Measurements from ENCODE around the gene TMEM151B.
"Not testable (repeated sequence)": the region's sequence is repeated elsewhere in the genome, so short reads cannot be mapped to it uniquely, and the experiment has no call there.

The TMEM151B gene

DNA sequence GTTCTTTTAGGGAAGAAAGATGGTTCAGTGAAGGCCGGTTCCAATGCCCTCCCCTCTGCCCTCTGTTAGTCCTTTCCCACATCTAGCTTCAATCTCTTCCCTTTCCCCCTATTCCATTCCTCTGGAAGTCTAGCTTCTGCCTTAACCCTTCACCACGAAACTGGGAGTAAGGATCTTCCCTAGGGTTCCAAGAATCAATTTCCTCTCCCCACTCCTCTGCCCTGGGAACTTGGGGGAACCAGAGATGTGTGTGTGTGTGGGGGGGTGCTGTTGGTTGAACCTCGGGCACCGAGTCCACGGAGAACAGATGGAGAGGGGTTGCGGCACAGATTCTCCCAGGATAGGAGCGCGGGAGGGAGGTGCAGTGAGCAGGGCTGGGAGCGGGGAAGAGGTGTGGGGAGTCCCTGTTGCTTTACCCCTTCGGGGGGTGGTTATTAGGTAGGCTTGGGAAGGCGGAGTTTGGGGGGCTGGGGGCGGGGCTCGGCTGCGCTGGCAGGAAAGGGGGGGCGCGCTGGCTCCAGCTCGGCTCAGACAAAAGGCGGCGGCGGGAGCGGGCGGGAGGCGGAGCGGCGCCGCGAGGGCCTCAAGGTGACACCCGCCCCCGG lies at the start of gene TMEM151B:
TMEM151B (plus strand) TSS at position 530 of the 605 bp plus-strand sequence. CDS start 293 bp downstream, outside the sequence.
- DNase-seq = no peak

DNA sequence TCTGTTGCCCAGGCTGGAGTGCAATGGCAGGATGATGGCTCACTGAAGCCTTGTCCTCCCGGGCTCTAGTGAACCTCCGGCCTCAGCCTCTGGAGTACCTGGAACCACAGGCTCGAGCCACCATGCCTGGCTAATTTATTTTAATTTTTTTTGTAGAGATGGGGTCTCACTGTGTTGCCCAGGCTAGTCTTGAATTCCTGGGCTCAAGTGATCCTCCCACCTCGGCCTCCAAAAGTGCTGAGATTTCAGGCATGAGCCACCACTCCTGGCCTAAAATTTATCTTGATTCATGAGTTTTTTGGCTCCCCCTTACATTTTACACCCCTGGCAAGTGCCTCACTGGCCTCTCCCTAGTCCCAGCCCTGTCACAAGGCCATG lies 49.3 kb upstream of the TMEM151B start:
- no peak for DNase-seq

DNA sequence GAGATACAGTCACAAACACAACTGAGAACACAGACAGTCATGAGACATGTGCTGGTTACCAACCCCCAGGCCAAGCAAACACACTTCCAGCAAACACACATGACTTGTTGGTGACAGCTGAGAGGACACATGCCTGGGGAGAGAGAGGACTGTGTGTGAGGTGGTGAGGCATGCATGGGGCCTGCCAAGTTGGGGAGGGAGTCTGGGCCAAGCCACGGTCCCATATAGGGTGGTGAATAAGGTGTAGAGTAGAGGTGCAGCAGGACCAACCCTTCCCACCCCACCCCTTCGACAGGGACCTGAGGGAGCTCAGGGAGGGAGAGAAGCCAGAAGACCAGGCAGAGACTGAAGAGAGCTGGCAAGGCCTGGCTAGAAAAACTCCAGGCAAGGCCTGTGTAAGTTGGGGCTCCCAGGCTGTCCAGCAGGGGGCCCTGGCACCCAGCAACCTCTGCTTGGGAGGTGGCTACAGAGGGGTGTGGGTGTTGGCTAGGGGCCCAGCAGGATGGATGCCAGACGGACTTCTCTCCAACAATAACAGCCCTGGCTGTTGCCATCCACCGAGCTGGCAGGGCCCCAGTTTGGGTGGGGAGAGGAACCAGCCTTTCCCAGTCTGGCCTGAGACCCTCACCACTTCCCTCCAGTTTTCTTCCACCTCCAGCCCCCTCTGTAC lies 48.8 kb upstream of the TMEM151B start:
- DNase-seq = peak; percentile 81

- no peak for DNase-seq
Measured at GRCh38 chr6:44221961-44222335, 48.3 kb upstream of the TMEM151B start.

DNA sequence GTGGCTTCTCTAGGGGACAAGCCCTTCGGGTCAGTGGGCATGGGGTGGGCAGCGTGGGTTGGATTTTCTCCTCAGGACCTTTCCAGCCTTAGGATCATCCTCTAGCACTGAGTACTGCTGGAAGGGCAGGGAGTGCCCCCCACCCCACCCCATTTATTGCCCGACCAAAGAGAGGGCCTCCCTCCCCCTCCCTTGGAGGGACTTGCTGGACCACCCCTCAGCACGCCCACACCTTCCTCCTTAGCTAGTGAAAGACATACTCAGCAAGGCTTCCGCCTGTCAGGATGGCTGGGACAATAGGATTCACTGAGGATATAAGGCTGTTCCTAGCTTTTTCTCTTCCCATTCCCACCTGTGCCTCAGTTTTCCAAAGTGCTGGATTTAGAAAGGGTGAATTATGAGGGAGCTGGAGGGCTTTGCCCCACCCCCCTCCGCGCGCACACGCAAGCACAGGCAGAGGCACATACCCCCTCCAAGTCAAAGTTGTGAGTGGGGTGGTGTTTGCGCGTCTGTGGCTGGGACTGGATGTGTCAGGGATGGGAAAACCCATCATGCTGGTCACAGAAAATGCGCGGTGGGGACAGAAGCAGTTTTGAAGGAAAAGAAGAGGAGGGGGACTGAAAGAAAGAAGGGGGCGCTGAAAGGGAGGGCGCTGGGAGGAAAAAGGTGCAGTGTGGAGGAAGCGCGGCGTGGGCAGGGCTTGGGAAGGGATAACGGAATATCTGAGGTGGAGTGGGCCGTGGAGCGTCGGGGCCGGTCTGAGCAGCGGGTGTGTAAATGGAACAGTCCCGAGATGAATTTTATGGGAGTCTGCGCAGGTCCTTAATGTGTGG lies 47.5 kb upstream of the TMEM151B start:
- no peak for DNase-seq

DNA sequence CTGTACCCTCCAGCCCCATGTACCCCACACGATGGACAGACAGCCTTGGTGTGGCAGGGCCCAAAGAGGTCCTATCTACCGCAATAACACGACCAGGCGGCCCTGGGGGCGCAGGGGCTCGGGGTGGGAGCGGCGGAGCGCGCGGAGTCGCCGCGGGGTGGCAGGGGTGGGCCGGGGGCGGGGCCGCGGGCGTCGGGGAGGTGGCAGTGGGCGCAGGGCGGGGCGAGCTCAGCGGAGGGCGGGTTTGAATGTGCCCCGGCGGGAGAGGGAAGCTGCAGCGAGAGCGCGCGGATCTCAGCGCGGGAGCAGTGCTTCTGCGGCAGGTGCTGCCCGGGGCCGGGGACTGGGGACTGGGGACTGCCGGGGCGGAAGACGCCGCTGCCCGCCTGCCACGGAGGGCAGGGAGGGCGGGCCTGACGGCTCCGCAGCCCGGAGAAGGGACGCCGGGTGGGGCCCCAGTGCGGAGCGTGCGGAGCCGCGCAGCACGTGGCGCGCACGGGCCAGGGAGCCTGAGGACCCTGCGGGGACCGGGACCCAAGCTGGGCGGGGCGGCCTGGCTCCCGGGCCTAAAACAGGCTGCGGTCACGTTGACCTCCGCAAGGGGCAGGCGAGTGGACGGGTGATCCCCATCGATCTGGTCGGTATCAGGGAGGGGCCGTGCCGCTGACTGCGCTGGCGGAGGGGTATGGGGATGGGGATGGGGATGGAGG lies 46.8 kb upstream of the TMEM151B start, which contains the start of gene SLC29A1:
SLC29A1 (plus strand) TSS at position 277 of the 710 bp plus-strand sequence. CDS start 3,719 bp downstream, outside the sequence.
- DNase-seq = peak; percentile 83

DNA sequence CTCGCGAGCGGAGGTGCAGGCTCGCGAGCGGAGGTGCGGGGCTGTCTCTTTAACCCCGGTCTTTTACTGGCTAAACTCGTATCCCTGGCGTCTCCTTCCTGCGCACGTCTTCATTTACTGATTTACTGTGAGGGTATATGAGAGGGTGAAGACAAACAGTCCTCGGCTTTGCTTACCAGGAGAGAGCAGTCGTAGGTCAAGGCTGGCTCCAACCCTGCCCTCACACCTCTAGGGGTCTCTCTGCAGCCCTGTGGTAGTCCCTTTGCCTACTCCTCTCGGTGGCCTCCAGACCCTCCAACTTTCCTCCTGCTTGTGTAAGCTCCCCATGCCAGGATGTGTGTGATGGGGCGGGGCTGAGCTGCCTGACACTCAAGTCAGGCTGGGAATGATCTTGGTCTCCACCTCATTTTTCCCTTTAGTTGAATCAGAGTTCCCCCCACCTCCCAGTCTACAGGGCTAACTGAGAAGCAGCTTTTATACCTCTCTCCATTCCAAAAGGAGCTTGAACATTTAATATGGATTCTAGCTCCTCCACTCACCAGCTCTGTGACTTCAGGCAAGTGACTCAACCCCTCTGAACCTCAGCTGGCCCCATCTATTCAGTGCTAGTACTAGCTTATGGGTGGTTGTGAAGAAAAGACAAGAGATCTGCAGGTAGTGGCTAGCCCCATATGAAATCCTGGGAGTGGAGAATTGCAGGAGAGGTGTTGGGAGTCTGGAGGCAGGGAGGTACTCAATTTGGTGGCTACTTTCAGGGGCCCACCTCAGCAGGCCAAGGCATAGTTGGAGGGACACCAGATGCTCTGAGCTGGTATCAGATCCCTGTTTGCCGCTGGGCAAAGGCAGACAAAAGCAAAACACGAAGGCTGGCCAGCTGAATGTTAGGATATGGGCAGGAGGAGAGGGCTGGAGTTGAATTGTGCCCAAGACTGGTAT lies 46.0 kb upstream of the TMEM151B start:
- DNase-seq = no peak

DNA sequence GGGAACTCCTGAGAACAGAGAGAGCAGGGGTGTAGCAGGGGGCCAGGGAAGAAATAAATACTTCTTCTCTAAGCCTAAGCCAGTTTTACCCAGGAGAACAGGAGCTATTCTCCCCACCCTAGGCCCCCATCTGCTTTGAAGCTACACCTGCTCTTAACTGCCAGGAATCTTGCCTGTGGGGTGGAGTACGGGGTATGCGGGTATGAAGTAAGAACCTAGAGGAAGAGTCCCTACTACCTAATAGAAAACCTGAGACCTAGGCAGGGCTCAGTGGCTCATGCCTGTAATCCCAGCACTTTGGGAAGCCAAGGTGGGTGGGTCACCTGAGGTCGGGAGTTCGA lies 45.3 kb upstream of the TMEM151B start:
- no peak for DNase-seq

GRCh38 chr6:44225579-44226325 lies 44.5 kb upstream of the TMEM151B start:
- DNase-seq = no peak

GRCh38 chr6:44226368-44227147 lies 43.7 kb upstream of the TMEM151B start:
- DNase-seq = no peak

GRCh38 chr6:44227148-44227793 lies 43.0 kb upstream of the TMEM151B start:
- no peak for DNase-seq

DNA sequence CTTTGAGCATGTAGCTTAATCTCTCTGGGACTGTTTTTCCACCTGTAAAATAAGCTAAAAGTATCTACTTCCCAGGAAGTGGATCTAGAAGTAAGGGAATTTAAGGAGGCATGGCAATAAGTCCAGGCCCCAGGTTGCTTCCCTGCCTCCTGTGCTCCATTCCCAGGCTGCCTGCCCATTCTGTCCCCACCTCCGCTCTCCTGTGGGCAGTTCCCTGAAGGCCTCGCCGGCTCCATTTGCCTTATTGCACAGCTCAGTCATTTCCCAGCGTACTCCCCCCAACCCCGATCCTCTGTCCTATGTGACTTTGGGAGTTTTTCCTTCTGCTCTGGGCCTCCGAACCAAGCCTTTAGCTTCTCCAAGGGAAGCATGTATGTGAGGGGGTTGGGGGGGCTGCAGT lies 42.2 kb upstream of the TMEM151B start:
- DNase-seq = no peak

- DNase-seq = no peak
Measured at GRCh38 chr6:44228433-44228832, 41.8 kb upstream of the TMEM151B start.

DNA sequence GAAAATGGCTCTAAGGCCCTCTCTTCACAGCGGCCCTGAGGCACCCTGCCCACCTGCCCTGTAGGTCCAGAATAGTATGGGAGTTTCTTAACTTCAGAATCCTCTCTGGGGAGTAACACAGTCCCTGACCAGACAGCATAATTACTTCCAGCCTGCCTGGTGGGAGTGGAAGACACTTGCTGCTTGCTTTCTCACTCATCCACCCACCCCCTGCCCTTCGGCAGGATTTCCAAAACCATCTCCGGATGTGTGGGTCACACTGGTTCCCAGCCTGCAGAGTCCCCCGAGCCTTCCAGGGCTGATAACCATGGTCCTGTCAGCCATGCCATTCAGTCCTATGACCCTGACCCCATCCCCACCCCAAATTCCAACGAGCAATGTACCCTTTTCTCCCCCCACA lies 41.4 kb upstream of the TMEM151B start:
- no peak for DNase-seq

DNA sequence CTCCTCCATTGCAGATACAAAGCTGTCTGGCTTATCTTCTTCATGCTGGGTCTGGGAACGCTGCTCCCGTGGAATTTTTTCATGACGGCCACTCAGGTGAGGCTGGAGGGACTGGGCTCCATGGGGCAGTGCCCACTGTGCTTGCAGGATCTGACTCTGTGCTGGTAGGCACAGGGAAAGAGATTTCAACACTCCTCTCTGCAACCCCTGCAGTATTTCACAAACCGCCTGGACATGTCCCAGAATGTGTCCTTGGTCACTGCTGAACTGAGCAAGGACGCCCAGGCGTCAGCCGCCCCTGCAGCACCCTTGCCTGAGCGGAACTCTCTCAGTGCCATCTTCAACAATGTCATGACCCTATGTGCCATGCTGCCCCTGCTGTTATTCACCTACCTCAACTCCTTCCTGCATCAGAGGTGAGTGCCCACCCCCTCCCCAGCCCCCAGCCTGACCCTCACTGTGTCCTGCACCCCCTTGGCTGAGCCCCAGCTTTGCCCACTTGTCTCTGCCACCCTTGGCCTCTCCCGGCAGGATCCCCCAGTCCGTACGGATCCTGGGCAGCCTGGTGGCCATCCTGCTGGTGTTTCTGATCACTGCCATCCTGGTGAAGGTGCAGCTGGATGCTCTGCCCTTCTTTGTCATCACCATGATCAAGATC lies 40.7 kb upstream of the TMEM151B start:
- no peak for DNase-seq

- no peak for DNase-seq
Measured at GRCh38 chr6:44230034-44230675, 40.1 kb upstream of the TMEM151B start.

DNA sequence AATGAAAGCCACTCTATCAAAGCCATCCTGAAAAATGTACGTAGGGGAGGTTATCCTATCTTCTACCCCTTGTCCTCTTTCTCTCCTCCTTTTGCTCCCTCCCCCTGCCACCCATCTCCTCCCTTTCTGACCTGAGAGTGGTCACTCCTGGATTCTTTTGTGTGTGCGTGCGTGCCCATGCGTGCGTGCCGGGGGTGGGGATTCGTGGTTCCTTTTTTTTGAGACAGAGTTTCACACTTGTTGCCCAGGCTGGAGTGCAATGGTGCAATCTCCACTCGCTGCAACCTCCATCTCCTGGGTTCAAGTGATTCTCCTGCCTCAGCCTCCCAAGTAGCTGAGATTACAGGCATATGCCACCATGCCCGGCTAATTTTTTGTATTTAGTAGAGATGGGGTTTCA lies 38.8 kb upstream of the TMEM151B start:
- not testable (repeated sequence) for DNase-seq

- DNase-seq = no peak
Measured at GRCh38 chr6:44232676-44233566, 37.3 kb upstream of the TMEM151B start.
